Hepatic stellate cell (primary cell): ENCODE data around the gene BACH2.
"Not testable (repeated sequence)": the region's sequence is repeated elsewhere in the genome, so short reads cannot be mapped to it uniquely, and the experiment has no call there.

ENCODE experiments used
- DNase-seq: peaks from one replicate; pipeline ENCODE4 v3.0.0; 2011; ENCODE audit warnings: low spot score

BACH2 gene

DNA sequence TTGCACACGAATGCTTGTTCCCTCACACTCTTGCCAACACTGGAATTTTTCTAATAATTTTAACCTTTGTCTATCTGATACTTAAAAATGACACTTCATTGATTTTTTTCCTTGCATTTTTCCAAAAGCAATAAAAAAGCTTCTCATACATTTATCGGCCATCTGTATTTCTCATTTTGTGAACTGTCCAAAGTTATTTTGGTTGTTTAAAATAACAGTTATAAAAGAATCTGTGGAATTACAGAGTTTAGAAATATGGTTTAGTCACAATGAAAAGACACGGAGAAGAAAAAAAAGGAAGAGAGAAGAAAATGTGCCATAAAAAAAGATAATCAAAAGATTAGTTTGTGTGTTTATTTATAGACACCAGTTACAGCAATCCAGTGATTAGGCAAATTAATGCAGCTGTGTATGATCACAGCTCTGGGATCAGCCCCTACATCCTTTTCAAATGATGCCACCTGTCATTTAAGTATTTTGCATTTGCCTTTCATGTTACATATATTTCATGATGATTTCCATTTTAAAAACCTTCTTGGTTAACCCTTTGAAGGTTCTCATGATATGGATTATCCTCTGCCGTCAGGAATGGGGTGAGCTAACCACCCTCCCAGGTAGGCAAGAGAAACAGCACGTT lies 171.7 kb downstream of the BACH2 start:
- DNase-seq, result no peak

DNA sequence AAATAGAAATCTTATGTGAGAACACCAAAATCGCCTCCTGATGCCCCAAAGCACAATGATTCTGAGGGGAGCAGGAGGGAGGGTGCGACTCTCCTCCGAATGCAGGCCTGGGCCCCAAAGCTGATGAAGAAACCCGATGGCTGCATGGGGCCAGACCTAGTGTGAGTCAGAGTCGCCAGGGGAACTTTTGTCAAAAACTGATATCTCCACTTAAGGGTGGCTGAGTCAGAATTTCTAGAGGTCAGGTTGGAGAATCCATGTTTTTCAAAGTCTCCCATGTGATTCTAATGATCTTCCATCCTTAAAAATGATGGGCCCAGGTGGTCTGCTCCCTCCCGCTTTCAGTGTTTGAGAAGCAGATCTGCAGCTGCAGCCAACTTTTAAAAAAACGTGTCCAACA lies 172.8 kb downstream of the BACH2 start:
- DNase-seq, result no peak

DNA sequence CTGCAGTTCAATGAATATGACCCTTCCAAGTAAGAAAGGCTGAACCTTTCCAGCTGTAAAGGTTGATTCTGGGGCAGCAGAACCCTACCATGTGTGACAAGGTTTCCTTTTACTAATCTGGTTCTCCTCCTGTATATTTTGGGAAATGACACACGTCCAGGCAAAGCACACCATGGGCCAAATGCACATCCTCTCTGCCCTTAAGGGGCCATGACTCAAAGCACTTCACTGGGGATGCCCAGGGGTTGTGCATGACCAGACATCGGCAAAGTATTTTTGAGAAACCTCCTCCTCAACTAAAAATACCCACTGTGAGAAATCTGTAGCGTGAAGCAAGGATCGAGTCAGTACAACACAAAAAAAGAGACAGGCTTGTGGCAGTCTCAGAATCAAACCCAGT lies 174.7 kb downstream of the BACH2 start:
- no peak for DNase-seq

DNA sequence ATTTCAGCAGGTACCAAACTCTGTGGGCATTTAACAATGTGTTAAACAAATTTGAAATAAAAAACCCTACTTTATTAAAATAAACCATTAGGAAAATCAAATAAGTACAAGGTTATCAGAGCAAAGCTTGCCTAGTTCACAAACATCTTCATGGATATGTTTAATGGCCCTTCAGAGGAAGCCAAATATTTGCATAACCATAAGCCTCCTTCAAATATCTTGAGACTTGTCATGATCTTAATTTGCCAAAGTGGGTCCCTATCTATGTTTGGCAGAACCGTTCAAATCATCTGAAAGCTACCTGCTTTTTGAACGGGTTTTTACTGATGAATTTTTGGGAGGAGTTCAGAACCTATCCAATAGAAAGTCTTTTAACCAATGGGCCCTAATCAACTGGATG lies 176.3 kb downstream of the BACH2 start:
- DNase-seq, result no peak

- no peak for DNase-seq
Observed at GRCh38 chr6:90119618-90120017, 177.0 kb downstream of the BACH2 start.

DNA sequence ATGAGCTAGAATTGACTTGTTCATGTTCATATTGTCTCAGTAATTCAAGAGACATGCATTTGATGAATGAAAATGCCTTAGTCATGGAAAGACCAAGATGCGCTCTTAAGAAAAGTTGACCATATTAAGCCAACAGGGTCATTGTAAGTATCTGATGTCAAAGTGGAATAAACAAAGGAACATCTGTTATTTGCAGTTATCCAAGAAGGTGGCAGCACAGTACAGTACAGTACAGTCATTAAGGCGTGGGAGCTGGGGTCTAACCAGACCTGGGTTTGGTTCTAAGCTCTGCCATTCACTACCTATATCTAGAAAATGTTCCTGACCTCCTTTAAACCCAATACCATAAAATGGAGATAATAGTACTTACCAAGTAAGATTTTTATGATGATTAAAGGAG lies 178.1 kb downstream of the BACH2 start:
- DNase-seq, result no peak

- no peak for DNase-seq
Observed at GRCh38 chr6:90118069-90118468, 178.6 kb downstream of the BACH2 start.

DNA sequence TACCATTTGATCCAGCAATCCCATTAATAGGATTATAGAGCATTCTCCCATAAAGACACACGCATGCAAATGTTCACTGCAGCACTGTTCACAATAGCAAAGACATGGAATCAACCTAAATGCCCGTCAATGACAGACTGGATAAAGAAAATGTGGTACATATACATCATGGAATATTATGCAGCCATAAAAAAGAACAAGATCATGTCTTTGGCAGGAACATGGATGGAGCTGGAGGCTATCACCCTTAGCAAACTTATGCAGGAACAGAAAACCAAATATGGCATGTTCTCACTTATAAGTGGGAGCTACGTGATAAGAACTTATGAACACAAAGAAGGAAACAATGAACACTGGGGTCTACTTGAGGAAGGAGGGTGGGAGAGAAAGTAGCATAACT lies 180.5 kb downstream of the BACH2 start:
- DNase-seq, result not testable (repeated sequence)

- no peak for DNase-seq
Observed at GRCh38 chr6:90113389-90113788, 183.3 kb downstream of the BACH2 start.

GRCh38 chr6:90111387-90111786 lies 185.3 kb downstream of the BACH2 start:
- DNase-seq, result no peak

- DNase-seq, result no peak
Observed at GRCh38 chr6:90110971-90111370, 185.7 kb downstream of the BACH2 start.

GRCh38 chr6:90109141-90109540 lies 187.5 kb downstream of the BACH2 start:
- DNase-seq, result no peak

DNA sequence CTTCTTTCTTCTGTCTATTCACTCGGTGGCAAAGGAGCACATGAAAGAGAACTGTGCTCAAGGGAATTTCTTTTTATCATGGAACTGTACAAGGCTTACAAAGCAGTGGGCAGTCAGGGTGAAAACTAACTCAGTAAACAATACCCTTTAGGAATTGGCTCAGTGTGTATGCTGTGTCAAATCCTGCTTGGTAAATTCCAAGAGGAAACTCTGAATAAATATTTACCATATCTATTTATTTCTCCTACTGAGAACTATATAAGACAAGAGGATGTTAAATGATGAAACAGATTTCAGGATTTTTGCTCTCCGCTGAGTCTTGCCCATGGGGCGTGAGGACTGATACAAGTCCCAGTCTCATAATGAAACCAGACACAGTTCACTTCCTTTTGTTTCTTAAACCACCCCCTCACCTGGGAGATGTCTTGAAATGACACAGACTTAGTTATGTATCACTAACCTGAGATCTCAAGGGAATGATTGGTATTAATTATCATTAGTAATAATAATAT lies 188.8 kb downstream of the BACH2 start:
- no peak for DNase-seq

GRCh38 chr6:90107371-90107770 lies 189.3 kb downstream of the BACH2 start:
- DNase-seq, result no peak

DNA sequence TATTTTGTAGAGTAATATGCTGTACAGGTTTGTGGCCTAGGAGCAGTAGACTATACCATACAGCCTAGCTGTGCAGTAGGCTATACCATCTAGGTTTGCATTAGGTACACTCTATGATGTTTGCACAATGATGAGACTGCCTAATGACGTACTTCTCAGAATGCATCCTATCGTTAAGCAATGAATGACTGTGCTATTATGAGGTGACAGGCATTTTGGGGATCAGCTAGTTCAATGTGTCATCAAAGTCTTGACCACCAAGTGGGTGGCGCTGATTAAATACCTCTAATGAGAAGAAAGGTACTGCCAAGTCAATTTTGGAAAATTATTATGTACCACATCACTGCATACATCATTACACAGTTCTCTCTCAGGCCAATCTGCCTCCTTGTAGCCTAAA lies 190.2 kb downstream of the BACH2 start:
- DNase-seq, result no peak

GRCh38 chr6:90105506-90106170 lies 191.0 kb downstream of the BACH2 start:
- no peak for DNase-seq

- DNase-seq, result no peak
Observed at GRCh38 chr6:90103056-90103800, 193.4 kb downstream of the BACH2 start.

DNA sequence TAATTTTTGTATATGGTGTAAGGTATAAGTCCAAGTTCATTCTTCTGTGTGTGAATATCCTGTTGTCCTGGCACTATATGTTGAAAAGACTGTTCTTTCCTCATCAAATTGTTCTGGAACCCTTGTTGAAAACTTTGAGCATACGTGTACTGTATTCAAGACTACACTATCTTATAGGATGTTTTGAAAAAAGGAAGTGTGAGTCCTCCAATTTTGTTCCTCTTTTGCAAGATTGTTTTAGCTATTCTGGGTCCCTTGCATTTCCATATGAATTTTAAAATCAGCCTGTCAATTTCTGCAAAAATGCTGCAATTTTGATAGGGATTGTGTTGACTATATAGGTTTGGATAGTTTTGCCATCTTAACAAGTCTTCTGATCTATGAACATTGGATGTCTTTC lies 195.2 kb downstream of the BACH2 start:
- DNase-seq, result no peak

DNA sequence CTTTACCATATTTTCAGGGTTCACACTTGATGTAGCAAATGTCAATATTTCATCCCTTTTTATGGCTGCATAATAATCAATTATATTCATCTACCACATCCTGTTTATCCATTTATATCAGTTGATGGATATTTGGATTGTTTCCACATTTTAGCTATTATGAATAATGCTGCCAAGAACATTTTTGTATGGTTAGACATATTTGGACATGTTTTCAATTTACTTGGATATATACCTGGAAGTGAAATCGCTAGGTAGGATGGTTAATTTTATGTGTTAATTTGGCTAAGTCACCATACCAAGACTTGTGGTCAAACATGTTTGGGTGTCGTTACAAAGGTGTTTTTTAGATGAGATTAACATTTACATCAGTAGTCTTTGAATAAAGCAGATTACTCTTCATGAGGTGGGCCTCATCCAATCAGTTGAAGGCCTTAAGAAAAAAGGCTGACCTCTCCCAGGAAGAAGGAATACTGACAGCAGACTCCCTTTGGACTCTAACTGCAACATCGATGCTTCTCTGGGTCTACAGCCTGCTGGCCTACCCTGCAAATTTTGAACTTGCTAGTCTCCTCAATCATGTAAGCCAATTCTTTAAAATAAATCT lies 196.5 kb downstream of the BACH2 start:
- DNase-seq, result no peak

DNA sequence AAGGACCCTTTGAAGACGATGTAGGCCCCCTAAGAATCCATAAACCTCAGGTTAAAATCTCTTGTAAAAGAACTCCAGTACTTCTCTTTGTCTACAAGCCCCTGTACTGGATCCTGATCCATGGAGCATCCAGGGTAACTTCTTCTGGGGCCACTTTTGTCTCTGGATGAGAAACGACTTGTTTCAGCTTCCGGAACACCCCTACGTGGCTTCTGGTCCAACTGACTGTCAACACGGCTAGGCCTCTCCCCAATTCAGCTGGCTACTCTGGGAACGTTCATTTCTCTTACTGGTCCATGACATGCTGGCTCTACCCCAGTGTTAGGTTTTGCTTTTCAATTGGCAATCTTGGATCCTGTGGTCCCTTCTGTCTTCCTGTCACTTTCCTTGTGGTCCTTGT lies 198.0 kb downstream of the BACH2 start:
- DNase-seq, result no peak

- DNase-seq, result no peak
Observed at GRCh38 chr6:90098001-90098531, 198.6 kb downstream of the BACH2 start.

- DNase-seq, result no peak
Observed at GRCh38 chr6:90097356-90097755, 199.3 kb downstream of the BACH2 start.

- DNase-seq, result no peak
Observed at GRCh38 chr6:90096818-90097217, 199.8 kb downstream of the BACH2 start.
